Nucleus accumbens (tissue), 56 donors: ENCODE results near the gene TMIGD1.

Experiments used
- DNase-seq, 56 donors: peaks; one replicate each; lab custom pipeline; 2025; lab: John Stamatoyannopoulos, UW

The TMIGD1 gene, protein sequence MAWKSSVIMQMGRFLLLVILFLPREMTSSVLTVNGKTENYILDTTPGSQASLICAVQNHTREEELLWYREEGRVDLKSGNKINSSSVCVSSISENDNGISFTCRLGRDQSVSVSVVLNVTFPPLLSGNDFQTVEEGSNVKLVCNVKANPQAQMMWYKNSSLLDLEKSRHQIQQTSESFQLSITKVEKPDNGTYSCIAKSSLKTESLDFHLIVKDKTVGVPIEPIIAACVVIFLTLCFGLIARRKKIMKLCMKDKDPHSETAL

DNA sequence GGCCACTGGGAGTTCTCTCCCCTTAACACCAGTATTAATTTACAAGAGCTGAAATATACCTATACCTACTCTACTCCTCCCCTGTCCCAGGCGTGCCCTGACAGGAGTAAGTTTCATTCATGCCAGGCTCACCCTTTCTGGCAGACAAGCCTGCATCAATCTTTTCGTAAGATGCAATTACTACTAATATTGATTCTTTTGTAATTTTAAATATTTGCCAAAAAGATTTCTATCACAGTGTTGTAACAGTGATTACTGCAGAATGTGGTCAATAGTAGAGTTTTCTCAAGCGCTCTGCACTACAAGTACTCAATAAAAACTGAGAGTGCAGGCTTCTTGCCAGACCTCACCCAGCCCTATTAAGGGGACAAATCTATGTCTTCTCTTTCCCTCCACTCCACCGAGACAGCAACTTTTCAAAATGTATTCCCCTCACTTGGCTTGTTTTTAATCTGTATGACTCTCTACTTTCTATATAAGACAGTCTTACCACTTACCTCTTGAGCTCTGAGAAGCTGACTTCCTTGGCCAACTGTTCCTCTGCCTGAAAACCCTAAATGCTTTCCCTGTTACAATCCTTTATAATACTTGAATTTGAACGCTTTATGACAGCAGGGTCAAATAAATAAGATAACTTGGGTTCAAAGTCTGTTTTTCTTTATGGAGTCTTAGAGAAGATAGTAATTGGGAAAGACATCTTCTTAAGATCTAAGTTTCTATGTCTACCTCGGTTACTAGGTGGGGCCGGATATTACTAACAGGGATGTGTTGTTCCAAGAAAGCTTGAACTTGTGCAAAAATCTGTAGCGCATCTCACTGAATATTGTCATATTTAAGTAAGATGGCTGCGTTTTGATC lies at the start of gene TMIGD1:
Gene TMIGD1, minus strand, starts transcription at position 555 of the 858 bp plus-strand sequence. CDS start 1,924 bp downstream, outside the sequence.
- no peak for DNase-seq

DNA sequence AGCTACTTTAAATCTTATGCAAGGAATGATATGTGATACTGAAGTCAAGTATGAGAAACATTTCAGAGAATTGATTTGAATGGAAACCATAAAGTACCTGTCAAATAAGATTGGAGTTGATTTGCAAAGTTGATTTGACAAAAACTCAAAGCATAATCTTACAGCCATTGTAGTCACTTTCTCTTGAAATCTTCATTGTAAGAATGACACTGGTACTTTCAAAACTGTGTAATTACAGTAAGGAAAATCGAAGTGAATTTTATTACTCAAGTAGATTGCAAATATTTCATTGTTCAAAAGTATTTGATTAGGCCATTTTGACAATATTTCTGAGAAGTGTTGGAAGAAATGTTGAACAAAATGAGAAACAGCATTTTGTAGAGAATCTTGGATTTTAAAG lies 48.5 kb upstream of the TMIGD1 start:
- DNase-seq, result no peak

DNA sequence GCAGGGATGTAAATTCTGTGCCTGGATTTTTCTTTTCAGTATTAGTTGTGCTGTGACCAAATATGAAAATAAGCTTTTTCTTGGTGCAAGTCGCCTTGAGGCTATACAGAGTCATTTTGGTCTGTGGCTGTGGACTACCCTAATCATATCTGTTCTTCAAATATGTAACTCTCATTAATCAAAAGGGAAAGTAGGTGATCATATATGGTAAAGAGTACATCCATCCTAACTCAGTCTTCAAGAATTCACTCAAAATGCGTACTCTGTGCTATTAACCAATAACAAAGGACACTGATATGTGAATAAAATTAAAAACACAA lies 47.4 kb upstream of the TMIGD1 start:
- no peak for DNase-seq

DNA sequence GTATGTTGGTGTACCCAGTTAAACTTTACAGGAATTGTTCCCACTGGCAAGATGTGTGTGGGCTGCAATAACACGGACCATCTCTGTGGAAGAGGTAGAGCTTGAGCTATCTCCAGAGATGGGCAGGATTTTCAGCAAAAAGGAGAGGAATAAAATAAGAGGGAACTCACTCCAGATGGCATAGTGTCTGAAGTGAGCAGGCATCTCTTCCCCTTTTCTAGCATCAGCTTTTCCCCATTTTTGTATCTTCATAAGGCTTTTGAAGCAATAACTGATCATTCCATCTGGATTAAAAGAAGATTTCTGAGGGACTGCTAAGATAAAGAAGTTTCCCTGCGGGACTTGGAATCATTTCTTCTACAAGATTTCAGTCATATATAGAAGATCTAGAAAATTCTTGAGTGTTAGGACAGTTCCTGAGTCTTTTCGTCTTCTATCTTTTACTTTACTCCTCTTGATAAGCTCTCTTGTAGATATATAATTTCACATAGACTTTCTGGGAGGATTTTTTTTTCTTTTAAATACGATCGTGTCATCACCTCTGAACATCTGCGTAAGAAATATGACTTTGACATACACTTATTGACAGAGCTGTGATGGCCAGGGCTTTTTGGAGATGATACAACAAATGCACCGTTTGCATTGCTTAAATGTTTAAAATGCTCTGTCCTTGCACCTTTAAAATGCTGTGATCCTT lies 46.9 kb upstream of the TMIGD1 start:
- DNase-seq, result no peak

- no peak for DNase-seq
These were observed 46.1 kb upstream of the TMIGD1 start for GRCh38 chr17:30379903-30380381.

GRCh38 chr17:30379303-30379902 lies 45.5 kb upstream of the TMIGD1 start:
- DNase-seq, result peak in 10 of 56 donors; percentile 6 to 52 (median 38)

DNA sequence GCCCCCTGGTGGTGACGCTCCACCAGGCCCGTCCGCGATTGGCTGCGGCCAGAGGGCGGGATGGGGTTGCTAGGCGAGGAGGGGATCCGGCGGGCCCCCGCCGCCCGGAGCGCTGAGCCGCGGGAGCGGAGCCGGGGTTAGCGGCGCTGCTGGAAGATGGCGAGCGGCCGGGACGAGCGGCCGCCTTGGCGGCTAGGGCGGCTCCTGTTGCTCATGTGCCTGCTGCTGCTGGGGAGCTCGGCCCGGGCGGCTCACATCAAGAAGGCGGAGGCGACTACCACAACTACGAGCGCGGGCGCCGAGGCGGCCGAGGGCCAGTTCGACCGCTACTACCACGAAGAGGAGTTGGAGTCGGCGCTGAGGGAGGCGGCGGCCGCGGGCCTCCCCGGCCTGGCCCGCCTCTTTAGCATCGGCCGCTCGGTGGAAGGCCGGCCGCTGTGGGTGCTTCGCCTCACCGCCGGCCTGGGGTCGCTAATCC lies 45.0 kb upstream of the TMIGD1 start, which contains the start of gene CPD:
Gene CPD, plus strand, starts transcription at position 103 of the 478 bp plus-strand sequence. Its CDS starts 54 bp downstream, at position 157.
- peak; percentile 63 to 99 (median 94) for DNase-seq

DNA sequence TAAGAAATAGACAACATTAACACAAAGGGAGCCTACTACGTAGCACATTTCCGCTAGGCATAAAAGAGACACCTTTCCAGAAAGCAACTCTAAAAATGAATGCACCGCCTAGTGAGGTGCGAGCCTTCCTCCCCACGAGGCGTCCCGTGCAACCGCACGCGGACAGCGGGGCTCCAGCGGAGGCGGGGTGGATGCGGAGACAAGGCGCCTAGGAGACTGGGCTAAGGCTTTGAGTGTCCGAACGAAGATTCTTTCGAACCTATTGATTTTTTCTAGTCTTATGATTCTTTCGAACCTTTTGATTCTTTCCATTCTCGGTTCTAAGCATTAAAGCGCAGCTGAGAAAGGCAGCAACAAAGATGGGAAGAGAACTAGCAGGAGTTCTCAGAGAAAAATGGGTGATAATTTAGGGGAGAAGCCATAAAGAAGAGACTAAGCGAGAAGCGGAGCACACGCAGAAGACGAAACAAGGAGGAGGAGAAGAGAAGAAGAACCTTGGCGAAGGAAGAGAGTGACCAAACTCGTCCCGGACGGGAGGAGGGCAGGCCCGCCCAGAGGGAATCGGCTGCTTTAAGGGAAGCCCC lies 44.5 kb upstream of the TMIGD1 start:
- DNase-seq, result peak in 15 of 56 donors; percentile 13 to 59 (median 34)

DNA sequence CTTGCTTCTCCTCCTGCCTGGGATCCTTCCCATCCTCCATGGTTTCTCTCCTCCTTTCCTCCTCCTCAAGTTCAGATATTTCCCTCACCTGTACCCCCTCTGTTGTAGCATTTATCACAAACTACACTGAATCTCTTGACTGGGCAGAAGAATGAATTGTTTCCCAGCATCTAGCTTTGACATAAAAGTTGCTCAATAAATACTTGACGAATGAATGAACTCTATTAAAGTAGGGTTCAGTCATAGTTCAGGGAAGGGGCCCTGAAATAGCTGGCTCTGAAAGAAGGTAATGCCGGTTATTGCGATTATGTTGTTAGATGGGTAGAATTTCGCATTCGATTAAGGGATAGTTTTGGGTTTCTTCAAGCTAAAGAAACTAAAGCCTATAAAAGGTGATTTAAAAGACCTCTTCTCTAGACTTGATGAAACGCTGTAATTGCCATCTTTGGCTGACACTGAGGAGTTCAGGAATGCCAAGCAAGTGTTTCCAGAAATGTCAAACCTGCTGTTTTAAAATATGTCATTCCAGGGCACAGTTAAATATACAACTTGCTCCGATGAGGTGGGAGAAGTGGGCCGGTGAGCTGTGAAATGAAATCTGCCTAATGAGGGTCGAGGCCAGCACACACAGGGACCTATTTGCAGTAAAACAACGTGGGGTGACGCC lies 43.9 kb upstream of the TMIGD1 start:
- peak in 1 of 56 donors; percentile 52 for DNase-seq

GRCh38 chr17:30376621-30377452 lies 43.0 kb upstream of the TMIGD1 start:
- peak in 43 of 56 donors; percentile 6 to 75 (median 34) for DNase-seq

GRCh38 chr17:30375661-30376060 lies 41.8 kb upstream of the TMIGD1 start:
- DNase-seq, result no peak

DNA sequence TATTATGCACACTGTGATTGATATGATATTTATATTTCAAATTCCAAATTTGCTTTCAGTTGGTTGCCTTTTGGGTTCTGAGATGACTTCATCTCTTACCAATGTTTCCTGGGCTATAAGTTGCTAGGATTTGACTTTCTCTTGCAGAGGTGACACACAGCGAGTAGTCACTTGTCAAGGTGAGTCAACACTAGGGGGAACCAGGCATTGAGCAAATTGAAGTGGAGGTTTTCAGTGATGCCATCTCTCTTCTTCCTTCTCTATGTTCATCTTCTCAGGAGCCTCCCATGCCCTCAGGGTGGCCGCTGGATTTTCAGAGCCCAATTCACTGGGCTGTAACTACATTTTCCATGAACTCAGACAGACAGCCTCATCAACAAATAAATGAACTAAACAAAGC lies 38.9 kb upstream of the TMIGD1 start:
- no peak for DNase-seq

- no peak for DNase-seq
These were observed 36.1 kb upstream of the TMIGD1 start for GRCh38 chr17:30369995-30370394.

DNA sequence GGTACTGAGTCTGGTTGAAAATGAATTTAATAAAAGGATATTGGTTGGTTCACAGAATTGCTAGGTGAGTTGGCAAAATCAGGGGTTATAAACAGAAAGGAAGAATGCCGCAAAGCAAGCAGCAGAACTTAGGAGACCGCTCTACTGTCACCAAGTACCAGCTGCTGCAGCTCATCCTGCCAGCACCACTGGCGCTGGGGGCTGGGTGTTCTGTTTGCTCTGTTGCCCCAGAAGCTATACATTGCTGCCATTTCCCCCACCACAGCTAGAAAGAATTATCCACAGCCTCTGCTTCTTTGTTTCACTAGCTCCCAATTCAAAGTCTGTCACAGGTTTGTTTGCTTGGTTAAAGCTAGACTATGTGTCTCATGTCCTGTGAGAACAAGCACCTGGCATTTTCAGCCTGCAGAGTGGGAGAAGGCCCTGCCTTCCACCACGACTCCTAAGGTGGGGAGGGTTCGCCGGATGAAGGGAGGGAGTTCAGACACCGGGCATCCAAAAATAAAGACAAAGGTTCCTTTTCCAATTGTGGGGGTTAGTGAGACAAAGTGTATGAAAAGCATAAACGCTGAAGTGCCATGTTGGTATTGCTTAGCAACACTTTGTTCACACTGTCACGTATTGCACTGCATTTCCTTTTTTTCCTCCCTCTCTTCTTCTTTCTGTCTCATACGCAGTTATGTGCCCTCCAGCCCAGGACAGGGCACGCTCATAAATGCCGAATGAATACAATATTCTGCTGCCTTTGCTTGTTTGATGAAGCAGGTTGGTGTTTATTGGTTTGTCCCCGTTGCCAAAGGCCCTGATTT lies 35.3 kb upstream of the TMIGD1 start:
- peak in 8 of 56 donors; percentile 8 to 45 (median 18) for DNase-seq

DNA sequence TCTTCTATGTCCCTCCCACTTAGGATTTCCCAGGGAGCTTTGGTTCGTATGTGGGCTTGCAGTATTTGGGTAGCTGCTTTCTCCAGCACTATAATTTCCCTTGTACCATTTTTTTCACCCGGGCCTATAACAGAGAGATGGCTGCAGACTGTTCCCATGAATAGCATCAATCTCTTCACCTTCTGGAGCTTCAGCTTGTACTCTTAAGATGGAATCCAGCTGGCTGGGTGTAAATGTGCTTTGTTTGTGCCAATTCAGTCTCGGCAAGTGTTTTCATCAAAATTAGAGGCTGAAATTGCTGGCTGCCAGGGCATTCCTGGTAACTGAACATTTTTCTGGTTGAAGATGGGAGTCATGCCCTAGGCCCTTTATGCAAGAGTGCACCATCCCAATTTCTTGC lies 32.7 kb upstream of the TMIGD1 start:
- DNase-seq, result no peak

- peak in 8 of 56 donors; percentile 11 to 54 (median 29) for DNase-seq
These were observed 29.9 kb upstream of the TMIGD1 start for GRCh38 chr17:30363715-30364202.

- DNase-seq, result no peak
These were observed 28.0 kb upstream of the TMIGD1 start for GRCh38 chr17:30361766-30362279.
